GM19023 (cell line): ENCODE results near the gene ST6GAL2.

Source experiments
- ATAC-seq: cut with Tn5 transposase; IDR thresholded peaks from one replicate; pipeline ENCODE4 v1.9.1; 2021; ENCODE audit warnings: mild to moderate bottlenecking, moderate library complexity; ENCODE audit not compliant: unreplicated experiment

ST6GAL2 gene

DNA sequence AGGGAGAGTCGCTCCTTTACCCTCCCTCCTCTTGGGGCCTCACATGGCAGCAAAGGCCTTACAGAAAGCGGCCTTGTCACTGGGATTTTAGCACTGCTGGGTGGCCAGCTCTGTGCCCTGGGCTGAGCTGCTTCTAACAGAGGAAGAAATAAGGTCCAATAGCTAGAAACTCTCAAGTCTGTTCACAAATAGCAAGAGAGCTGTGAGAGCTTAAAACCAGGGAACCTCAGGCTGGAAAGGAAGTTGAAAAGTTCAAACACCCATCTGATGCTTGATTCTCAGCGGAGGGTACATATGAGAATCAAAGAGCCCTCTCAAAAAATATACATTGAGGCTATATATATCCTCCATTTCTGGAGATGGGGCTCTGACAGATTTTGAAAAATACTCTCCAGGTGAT lies 54.7 kb downstream of the ST6GAL2 start:
- no peak for ATAC-seq

DNA sequence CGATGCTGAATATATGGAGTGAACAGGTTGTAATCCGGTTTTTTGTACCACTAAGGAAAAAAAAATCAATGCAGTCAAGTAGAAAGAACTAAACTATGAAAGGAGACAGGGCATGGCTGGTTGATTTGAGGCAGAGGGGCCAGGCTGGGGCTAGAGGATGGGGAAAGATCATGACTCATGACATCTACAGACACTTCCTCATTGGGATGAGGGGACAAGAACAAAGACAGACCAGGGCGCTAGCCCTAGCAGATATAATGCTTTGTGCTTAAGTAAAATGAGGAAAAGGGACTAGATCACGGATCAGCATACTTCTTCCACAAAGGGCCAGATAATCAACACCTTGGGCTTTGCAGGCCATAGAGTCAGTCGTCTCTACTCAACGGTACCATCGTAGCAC lies 55.8 kb downstream of the ST6GAL2 start:
- ATAC-seq: no peak

DNA sequence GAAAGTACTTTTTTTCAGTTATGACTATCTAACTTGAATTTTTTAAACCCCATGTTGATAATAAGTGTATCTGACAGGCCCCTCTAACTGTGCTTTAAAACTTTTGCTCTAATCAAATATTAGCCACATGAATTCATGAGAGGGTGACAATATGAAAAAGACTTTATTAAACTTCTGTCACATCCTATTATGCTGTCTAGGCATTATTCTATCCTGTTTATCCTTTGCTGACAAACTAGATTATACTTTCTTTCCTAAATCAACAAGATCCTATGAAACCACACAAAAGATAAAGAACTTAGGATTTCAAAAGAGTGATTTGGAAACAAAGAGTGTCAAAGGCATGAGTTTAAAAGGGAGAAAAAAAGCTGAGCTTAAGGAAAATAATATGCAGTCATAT lies 57.8 kb downstream of the ST6GAL2 start:
- ATAC-seq: no peak

DNA sequence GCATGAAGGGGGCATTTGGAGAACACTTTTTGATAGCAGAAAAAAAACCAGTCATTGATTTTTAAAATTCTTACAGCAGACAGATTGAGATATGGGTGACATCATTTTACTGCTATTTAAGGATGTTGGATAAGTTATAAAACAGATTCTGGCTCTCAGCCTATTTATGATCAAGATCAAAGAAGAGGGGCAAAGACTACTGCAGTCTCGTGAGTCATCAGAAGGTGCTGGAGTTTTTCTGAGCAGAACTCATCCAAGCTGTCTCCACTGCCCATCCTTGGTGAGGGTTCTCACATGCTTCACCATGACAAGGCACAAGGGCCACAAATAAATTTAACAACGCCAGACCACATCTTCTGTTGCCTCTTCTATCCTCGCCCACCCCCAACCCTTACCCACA lies 58.8 kb downstream of the ST6GAL2 start:
- ATAC-seq: no peak

DNA sequence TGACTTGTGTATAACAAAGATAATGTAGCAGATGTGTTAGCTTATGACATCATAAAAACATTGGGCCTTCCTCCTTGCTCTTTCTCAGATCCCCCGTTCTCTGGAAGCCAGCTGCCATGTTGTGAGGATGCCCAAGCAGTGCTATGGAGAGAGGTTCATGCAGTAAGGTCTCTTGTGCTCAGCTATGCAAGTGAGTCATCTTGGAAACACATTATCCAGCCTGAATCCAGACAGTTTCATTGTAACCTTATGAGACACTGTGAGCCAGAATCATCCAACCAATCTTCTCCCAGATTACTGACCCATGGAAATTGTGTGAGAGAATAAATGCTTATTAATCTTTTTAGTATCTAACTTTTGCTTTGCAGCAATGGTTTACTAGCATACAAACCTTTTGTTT lies 60.8 kb downstream of the ST6GAL2 start:
- ATAC-seq: no peak

- ATAC-seq: no peak
Measured at GRCh38 chr2:106816974-106817373, 69.0 kb downstream of the ST6GAL2 start.

- no peak for ATAC-seq
Measured at GRCh38 chr2:106812841-106813240, 73.1 kb downstream of the ST6GAL2 start.

DNA sequence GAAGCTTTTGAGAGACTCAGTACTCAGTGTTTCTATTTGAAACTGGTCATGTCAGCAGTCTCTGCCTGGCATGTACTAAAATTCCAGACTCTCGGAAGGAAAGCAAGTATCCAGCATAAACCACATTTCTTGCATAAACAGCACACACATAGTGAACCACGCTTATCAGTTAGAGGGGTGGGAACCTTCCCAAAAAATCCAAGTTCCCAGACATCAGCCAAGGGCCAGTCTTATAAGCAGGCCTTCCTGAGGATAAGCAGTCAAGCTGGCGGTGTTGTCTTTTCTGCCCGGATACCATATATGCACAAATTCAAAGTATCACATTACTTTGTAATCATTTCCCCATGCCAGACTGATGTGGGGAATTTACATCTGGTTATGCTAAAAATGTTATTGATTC lies 73.6 kb downstream of the ST6GAL2 start:
- ATAC-seq: no peak

DNA sequence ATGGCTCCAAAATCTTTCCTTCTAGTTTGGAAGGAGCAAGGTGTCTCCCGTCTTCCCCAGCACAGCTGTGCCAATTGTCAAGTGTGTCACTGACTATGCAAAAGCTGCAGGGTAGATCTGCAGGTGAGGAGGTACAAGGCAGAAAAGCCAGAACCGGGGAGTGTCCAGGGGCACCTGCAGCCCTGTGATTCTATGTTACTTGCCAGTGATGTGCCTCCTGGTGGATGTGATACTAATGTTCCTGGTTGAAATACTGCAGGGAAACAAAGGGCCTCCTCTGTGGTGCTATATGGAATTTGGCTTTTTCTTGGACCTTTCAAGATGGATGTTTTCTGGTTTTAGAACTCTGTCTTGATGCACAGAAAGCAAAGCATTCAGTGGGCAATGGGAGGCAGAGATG lies 80.3 kb downstream of the ST6GAL2 start:
- ATAC-seq: no peak

GRCh38 chr2:106804161-106804560 lies 81.8 kb downstream of the ST6GAL2 start:
- ATAC-seq: no peak

DNA sequence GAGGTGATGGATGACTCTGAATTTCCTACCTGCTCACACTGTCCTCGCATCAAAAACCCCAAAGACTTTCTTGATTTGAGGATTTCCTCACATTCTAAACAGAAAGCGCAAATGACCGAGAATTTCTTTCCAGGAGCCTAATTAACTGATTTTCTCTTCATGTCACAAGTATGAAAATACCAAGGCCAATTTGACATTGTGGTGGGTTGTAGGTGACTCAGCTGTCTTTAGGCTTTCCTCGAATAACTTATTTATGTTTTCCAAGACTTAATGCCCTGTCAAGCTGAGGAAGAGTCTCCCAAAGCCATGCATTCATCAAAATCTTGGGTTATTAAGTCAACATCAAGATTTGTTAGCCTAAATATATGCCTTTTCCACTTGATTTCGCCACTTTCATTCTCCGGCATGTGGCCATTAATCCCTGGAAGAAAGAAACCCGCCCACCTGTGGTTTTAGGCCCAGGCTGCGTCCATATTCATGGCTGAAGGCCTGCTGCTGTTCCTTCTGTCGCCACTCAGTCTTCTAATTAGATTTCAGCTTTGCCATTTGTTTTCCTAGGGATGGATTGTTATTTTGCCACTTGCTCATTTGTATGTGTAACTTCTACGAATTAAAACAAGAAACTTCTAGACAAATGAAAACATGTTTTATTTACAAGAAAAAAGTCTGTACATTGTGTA lies 84.9 kb downstream of the ST6GAL2 start:
- ATAC-seq: no peak

- ATAC-seq: no peak
Measured at GRCh38 chr2:106800180-106800579, 85.8 kb downstream of the ST6GAL2 start.

- no peak for ATAC-seq
Measured at GRCh38 chr2:106798826-106799552, 87.0 kb downstream of the ST6GAL2 start.

DNA sequence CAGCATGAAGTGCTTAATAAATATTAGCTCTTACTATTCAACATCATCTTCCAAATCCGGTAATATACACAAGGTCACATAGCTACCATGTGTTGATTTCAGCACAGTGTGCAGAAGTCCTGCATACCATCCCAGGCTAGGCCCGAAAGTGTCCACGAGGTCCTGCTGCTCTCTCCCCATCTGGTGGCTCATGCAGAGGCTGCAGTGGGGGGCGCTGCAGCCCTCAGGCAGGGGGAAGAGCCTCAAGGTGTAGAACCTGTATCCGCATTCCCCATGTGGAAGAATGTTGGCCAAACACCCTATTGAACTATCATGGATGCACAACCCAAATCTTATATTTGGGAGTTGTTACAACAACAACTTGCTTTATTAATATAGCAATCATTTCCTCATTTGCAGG lies 88.5 kb downstream of the ST6GAL2 start:
- no peak for ATAC-seq

DNA sequence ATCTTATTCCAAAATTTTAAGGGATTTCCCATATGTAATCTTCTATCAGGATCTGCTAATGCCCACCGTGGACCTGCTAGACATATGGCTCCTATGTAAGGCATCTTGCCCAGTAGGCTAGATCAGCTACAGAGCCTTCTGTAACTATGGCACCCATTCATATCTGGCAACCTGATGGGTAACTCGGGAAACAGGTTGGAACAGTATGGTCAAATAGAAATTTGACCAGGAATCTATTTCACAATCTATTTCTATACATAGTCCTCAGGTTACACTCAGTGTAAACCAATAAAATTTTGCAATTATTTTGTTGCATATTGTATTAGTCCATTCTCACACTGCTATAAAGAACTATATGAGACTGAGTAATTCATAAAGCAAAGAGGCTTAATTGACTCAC lies 93.3 kb downstream of the ST6GAL2 start:
- ATAC-seq: no peak

DNA sequence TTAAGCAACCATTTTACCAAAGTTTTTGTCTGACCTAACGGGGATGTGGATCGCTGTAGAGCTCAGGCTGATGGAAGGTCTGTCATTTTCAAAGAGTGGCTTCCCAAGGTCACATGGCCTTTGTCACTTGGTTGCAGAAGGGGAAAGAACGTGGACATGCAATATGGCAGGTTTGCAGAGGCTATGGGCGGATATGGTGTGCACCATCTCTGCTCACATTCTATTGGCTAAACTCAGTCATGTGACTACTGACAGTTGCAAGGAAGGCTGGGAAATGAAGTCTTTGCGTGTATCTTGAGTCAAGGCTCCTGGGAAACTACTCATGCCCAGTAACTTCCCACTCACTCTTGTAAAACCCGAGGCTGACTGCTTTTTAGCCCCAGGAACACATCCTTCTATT lies 96.8 kb downstream of the ST6GAL2 start:
- ATAC-seq: no peak

DNA sequence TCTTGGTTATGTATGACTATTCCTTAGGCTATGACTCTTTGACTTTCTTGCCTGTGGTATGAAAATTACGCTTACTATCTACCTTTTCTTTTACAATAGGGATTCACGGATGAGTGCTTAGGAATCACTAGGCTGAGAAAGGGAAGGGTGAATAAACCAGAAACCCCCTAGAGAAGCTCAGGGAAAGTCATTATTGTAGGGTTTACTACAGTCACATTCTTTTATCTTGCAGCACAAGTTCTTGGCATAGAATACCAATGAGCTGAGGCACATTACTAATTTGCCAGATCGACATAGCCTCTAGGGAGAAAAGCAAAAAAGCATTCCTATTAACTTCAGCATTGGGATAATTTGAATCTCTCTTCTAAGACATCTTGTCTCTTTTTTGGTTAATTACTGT lies 103.3 kb downstream of the ST6GAL2 start:
- ATAC-seq: no peak

GRCh38 chr2:106781196-106781595 lies 104.8 kb downstream of the ST6GAL2 start:
- ATAC-seq: no peak

DNA sequence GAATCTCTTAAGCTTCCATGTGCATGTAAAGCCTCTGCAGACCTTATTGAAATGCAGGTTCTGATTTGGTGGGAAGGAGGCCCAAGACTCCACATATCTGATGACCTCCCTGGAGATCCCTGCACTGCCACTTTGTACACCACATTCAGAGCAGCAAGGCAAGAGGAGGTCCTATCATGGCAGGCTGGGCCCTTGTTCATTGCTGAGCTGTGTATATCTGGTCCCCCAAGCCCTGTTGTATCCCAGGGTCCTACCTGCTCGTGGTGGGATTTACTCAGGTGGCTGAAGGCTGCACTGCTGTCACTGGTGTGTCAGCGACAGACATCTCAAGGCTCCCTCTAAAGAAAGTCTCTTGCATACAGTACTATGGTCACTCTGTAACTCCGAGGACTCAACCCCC lies 114.2 kb downstream of the ST6GAL2 start:
- no peak for ATAC-seq

GRCh38 chr2:106770986-106771385 lies 115.0 kb downstream of the ST6GAL2 start:
- ATAC-seq: no peak

GRCh38 chr2:106764614-106765013 lies 121.4 kb downstream of the ST6GAL2 start:
- ATAC-seq: no peak

DNA sequence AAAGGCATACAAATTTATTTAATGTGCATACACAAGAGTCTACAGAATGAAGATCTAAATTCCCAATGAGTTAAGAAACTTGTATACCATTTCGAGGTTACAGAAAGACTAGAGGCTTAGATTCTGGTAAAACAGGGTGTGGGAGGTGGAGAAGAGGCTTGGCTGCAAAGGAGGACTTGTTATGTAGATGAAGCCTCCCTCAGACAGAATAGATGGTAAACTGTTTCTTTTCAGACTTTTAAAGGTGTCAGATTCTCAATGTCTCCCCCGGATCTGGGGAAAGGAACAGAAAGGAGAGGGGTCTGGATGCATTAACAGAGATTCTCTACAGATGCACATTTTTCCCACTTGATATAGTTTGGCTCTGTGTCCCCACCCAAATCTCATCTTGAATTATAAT lies 126.0 kb downstream of the ST6GAL2 start:
- ATAC-seq: no peak
